ENCODE results near the gene LONRF2.

DNA sequence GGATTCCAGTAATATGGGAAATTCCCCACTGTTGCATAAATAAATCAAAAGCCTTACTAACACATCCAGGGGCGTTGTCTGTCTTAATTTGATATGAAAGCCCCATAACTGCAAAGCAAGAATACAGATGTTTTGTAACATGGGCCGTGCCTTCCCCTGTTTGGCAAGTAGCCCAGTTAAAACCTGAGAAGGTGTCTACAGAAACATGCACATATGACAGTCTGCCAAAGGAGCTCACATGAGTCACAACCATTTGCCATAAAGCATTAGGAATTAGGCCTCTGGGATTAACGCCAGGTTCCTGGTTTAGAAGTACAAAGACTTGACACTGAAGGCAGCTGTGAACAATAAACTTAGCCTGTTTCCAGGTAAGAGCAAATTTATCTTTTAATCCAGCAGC lies 43.1 kb upstream of the LONRF2 start:
- TF ChIP-seq, protein P1, sequence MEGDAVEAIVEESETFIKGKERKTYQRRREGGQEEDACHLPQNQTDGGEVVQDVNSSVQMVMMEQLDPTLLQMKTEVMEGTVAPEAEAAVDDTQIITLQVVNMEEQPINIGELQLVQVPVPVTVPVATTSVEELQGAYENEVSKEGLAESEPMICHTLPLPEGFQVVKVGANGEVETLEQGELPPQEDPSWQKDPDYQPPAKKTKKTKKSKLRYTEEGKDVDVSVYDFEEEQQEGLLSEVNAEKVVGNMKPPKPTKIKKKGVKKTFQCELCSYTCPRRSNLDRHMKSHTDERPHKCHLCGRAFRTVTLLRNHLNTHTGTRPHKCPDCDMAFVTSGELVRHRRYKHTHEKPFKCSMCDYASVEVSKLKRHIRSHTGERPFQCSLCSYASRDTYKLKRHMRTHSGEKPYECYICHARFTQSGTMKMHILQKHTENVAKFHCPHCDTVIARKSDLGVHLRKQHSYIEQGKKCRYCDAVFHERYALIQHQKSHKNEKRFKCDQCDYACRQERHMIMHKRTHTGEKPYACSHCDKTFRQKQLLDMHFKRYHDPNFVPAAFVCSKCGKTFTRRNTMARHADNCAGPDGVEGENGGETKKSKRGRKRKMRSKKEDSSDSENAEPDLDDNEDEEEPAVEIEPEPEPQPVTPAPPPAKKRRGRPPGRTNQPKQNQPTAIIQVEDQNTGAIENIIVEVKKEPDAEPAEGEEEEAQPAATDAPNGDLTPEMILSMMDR (IDR thresholded peaks at IDR 0.05): no peak
- TF ChIP-seq POLR2A (IDR thresholded peaks at IDR 0.05) (no peak), POLR2AphosphoS5 (IDR thresholded peaks at IDR 0.05) (no peak), EP300 (IDR thresholded peaks at IDR 0.05) (no peak)
